ENCODE data around the gene FBF1. TPM values are rescaled to one million over a fixed set of nuclear protein-coding genes. Genes with fewer than 3 reads are reported as not detected.
"Not testable (repeated sequence)": the region's sequence is repeated elsewhere in the genome, so short reads cannot be mapped to it uniquely, and the experiment has no call there.

The FBF1 gene
- total RNA-seq, 1 experiment from 2014 or later: 34.4 TPM

GRCh38 chr17:75976175-75976848 is 35.5 kb upstream of the FBF1 start:
- intact Hi-C loops (cut with micrococcal nuclease; ENCODE audit: unreplicated experiment): no loop called here
- Histone ChIP-seq H3K27ac (ENCODE audit: low read depth, low read length, poor library complexity, severe bottlenecking) (peak overlapping the region; percentile 28), H3K36me3 (ENCODE audit: insufficient read depth, low read length, poor library complexity, severe bottlenecking) (peaks cover 3% of the 10 kb centered on the region), H3K4me1 (ENCODE audit: insufficient read depth, low read length, poor library complexity, severe bottlenecking) (peaks cover 6% of the 10 kb centered on the region), H3K9me3 (ENCODE audit: low read depth, low read length, poor library complexity, severe bottlenecking) (no peaks in the 10 kb centered on the region), H3K4me3 (ENCODE audit: low read depth, low read length, poor library complexity, severe bottlenecking) (peak overlapping the region; percentile 18), H3K27me3 (replicated peaks; ENCODE audit: insufficient read depth, low read depth, low read length, poor library complexity) (no peaks in the 10 kb centered on the region)
- TSS peak; percentile 25 for BruUV-seq (replicated peaks)
- CTCF ChIA-PET: no interaction called here
- POLR2A ChIA-PET (ENCODE audit: low non-redundant PET): no interaction called here
- no peak for DNase-seq (ENCODE audit: low spot score)
- TF ChIP-seq EZH2 (IDR thresholded peaks at IDR 0.05; ENCODE audit: borderline replicate concordance, low read depth, low read length, poor library complexity, severe bottlenecking) (no peak), CTCF (conservative IDR thresholded peaks at IDR 0.05; ENCODE audit: low read depth, low read length) (no peak)

DNA sequence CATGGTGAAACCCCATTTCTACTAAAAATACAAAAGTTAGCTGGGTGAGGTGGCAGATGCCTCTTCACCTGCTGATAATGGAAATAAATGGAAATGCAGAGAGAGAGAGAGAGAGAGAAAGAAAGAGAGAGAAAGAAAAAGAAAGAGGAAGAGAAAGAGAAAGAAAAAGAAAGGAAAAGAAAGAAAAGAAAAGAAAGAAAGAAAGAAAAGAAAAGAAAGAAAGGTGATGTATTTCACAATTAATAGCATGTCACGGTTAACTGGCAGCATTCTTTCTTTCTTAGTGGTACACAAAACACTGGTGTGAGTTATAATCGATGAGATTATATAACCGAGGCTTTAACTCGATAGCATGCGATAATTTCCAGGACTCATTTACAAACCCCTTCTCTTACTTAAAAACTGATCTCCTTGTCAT is 34.9 kb upstream of the FBF1 start:
- POLR2A ChIA-PET (ENCODE audit: low non-redundant PET): no interaction called here
- H3K4me1 ChIP-seq (ENCODE audit: insufficient read depth, low read length, poor library complexity, severe bottlenecking): peaks cover 6% of the 10 kb centered on the region
- no peaks in the 10 kb centered on the region for H3K27me3 ChIP-seq (replicated peaks; ENCODE audit: insufficient read depth, low read depth, low read length, poor library complexity)
- BruUV-seq (replicated peaks): no TSS peak
- no peaks in the 10 kb centered on the region for H3K9me3 ChIP-seq (ENCODE audit: low read depth, low read length, poor library complexity, severe bottlenecking)
- CTCF ChIA-PET: interaction anchor here (0.6 kb wide), 1 partner anchor 122 kb away, joined by 12 read pairs; no protein-coding TSS in a partner anchor
- H3K36me3 ChIP-seq (ENCODE audit: insufficient read depth, low read length, poor library complexity, severe bottlenecking): peaks cover 5% of the 10 kb centered on the region
- DNase-seq (ENCODE audit: low spot score): no peak
- peak overlapping the region; percentile 18 for H3K4me3 ChIP-seq (ENCODE audit: low read depth, low read length, poor library complexity, severe bottlenecking)
- TF ChIP-seq EZH2 (IDR thresholded peaks at IDR 0.05; ENCODE audit: borderline replicate concordance, low read depth, low read length, poor library complexity, severe bottlenecking) (no peak), CTCF (conservative IDR thresholded peaks at IDR 0.05; ENCODE audit: low read depth, low read length) (no peak)
- H3K27ac ChIP-seq (ENCODE audit: low read depth, low read length, poor library complexity, severe bottlenecking): peak overlapping the region; percentile 28
- intact Hi-C loops (cut with micrococcal nuclease; ENCODE audit: unreplicated experiment): no loop called here

- DNase-seq (ENCODE audit: low spot score); H3K27ac ChIP-seq (ENCODE audit: low read depth, low read length, poor library complexity, severe bottlenecking); POLR2A ChIA-PET (ENCODE audit: low non-redundant PET); H3K9me3 ChIP-seq (ENCODE audit: low read depth, low read length, poor library complexity, severe bottlenecking); H3K36me3 ChIP-seq (ENCODE audit: insufficient read depth, low read length, poor library complexity, severe bottlenecking); intact Hi-C loops (cut with micrococcal nuclease; ENCODE audit: unreplicated experiment); H3K4me3 ChIP-seq (ENCODE audit: low read depth, low read length, poor library complexity, severe bottlenecking); BruUV-seq (replicated peaks); H3K27me3 ChIP-seq (replicated peaks; ENCODE audit: insufficient read depth, low read depth, low read length, poor library complexity); H3K4me1 ChIP-seq (ENCODE audit: insufficient read depth, low read length, poor library complexity, severe bottlenecking): not testable (repeated sequence)
- CTCF ChIA-PET: interaction anchor here (0.6 kb wide), 1 partner anchor 122 kb away, joined by 12 read pairs; no protein-coding TSS in a partner anchor
Observed at GRCh38 chr17:75975187-75975586, 34.3 kb upstream of the FBF1 start.

- Histone ChIP-seq H3K4me1 (ENCODE audit: insufficient read depth, low read length, poor library complexity, severe bottlenecking) (no peaks in the 10 kb centered on the region), H3K4me3 (ENCODE audit: low read depth, low read length, poor library complexity, severe bottlenecking) (no peak overlapping the region), H3K27me3 (replicated peaks; ENCODE audit: insufficient read depth, low read depth, low read length, poor library complexity) (no peaks in the 10 kb centered on the region), H3K27ac (ENCODE audit: low read depth, low read length, poor library complexity, severe bottlenecking) (no peak overlapping the region), H3K36me3 (ENCODE audit: insufficient read depth, low read length, poor library complexity, severe bottlenecking) (peaks cover 5% of the 10 kb centered on the region), H3K9me3 (ENCODE audit: low read depth, low read length, poor library complexity, severe bottlenecking) (no peaks in the 10 kb centered on the region)
- TF ChIP-seq EZH2 (IDR thresholded peaks at IDR 0.05; ENCODE audit: borderline replicate concordance, low read depth, low read length, poor library complexity, severe bottlenecking) (no peak), CTCF (conservative IDR thresholded peaks at IDR 0.05; ENCODE audit: low read depth, low read length) (no peak)
- ChIA-PET CTCF (interaction anchor here (0.6 kb wide), 1 partner anchor 269 kb away, joined by 10 read pairs; no protein-coding TSS in a partner anchor), POLR2A (ENCODE audit: low non-redundant PET) (no interaction called here)
- intact Hi-C loops (cut with micrococcal nuclease; ENCODE audit: unreplicated experiment): no loop called here
- no TSS peak for BruUV-seq (replicated peaks)
- DNase-seq (ENCODE audit: low spot score): no peak
Observed at GRCh38 chr17:75970626-75971025, 29.8 kb upstream of the FBF1 start.

Data from A673 (cell line).